ENCODE results near the gene LCK. TPM values are rescaled to one million over a fixed set of nuclear protein-coding genes. Genes with fewer than 3 reads are reported as not detected.

The LCK gene
- total RNA-seq, 4 donors from 2014 or later: 0.26 to 3.9 (median 1.4) TPM

GRCh38 chr1:32316903-32317277 is 65.8 kb downstream of the LCK start:
- DNase-seq (ENCODE audit: low spot score in 2 of 2): no peak
- Histone ChIP-seq H3K9me3 (no peaks in the 10 kb centered on the region), H3K27ac (no peak overlapping the region), H3K4me3 (no peak overlapping the region), H3K4me1 (no peaks in the 10 kb centered on the region), H3K27me3 (no peaks in the 10 kb centered on the region), H3K36me3 (peaks cover 18% of the 10 kb centered on the region)
- 70% methylated on average over 3 of the region's 3 CpGs for WGBS
- no peak for TF ChIP-seq CTCF (IDR thresholded peaks at IDR 0.05)
- no peak for TF ChIP-seq POLR2A (IDR thresholded peaks at IDR 0.05)
- no peak for TF ChIP-seq POLR2AphosphoS5 (IDR thresholded peaks at IDR 0.05)
- no peak for TF ChIP-seq EP300 (IDR thresholded peaks at IDR 0.05)

DNA sequence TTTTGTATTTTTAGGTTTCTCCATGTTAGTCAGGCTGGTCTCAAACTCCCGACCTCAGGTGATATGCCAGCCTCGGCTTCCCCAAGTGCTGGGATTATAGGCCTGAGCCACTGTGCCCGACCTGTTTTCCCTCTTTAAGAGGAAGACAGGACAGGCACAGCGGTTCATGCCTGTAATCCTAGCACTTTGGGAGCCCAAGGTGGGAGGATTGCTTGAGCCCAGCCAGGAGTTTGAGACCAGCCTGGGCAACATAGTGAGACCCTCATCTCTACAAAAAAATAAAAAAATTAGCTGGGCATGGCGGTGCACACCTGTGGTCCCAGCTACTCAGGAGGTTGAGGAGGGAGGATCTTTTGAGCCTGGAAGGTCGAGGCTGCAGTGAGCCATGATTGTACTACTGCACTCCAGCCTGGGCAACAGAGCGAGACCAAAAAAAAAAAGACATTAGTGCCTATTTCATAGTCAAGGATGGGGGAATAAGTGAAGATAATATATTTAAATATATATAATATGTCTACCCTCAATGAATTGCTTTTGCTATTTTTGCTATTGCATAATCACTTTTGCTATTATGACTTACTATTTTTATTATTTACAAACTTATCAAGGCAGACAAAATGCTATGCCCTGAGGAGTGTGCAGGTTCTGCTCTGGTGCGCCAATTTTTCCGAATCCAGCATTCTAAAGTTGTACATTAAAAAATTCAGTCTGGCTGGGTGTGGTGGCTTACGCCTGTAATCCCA is 67.2 kb downstream of the LCK start:
- Histone ChIP-seq H3K27me3 (no peaks in the 10 kb centered on the region), H3K4me3 (no peak overlapping the region), H3K9me3 (no peaks in the 10 kb centered on the region), H3K27ac (no peak overlapping the region), H3K36me3 (peaks cover 26% of the 10 kb centered on the region), H3K4me1 (no peaks in the 10 kb centered on the region)
- no peak for TF ChIP-seq POLR2AphosphoS5 (IDR thresholded peaks at IDR 0.05)
- no peak for TF ChIP-seq CTCF (IDR thresholded peaks at IDR 0.05)
- no peak for TF ChIP-seq POLR2A (IDR thresholded peaks at IDR 0.05)
- no peak for TF ChIP-seq EP300 (IDR thresholded peaks at IDR 0.05)
- 95% methylated on average over 10 of the region's 10 CpGs for WGBS
- DNase-seq (ENCODE audit: low spot score in 2 of 2): no peak

DNA sequence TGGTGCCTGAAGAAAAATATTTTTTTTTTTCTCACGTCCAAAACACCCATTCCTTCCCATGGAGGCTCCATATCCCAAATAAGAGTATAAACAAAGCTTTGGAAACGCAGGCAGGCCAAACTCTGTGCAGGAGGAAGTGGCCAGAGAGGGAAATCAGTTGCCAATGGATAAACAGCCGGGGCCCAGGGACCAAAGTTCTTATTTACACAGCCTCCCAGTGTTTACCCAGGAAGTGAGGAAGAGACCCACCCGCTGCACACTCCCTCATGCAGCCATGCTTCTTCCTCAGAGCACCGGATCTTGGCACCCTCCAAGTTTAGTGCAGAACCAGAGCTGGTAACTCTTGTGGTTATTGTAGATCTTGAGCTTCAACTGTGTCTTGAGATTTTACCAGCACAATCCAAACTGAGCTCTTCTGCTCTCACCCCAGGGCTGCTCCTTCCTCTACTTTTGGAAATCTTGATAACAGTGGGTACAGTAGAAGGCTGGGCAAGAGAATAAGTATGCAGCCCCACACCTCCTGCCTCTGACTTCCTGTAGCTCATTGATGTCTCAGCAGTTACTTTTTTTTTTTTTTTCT is 70.7 kb downstream of the LCK start:
- Histone ChIP-seq H3K27ac (no peak overlapping the region), H3K9me3 (no peaks in the 10 kb centered on the region), H3K4me3 (no peak overlapping the region), H3K27me3 (no peaks in the 10 kb centered on the region), H3K4me1 (no peaks in the 10 kb centered on the region), H3K36me3 (peaks cover 35% of the 10 kb centered on the region)
- DNase-seq (ENCODE audit: low spot score in 2 of 2): no peak
- TF ChIP-seq CTCF (IDR thresholded peaks at IDR 0.05) (no peak), EP300 (IDR thresholded peaks at IDR 0.05) (no peak)
- WGBS: 60% methylated on average over 5 of the region's 5 CpGs

DNA sequence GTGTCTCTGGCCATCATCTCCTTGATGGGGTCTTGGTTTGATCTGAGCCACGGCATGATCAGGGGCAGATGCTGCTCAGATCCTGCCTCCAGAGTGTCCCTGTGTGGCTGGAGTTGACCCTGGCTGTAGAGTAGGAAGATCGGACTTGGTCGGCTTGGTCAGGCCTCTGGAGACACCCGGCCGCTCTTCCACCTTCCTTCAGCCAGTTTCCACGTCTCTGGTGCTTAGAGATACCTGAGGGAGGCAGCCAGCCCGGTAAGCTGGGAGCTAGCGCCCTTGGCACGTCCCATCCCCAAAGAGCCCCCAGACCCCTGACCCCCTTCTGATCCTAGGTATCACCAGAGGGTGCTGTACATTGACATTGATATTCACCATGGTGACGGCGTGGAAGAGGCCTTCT is 76.1 kb downstream of the LCK start:
- TF ChIP-seq EP300 (IDR thresholded peaks at IDR 0.05): no peak
- TF ChIP-seq POLR2AphosphoS5 (IDR thresholded peaks at IDR 0.05): no peak
- TF ChIP-seq POLR2A (IDR thresholded peaks at IDR 0.05): no peak
- no peak for TF ChIP-seq CTCF (IDR thresholded peaks at IDR 0.05)
- no peak overlapping the region for H3K27ac ChIP-seq
- peaks cover 10% of the 10 kb centered on the region for H3K4me1 ChIP-seq
- peaks cover 73% of the 10 kb centered on the region for H3K36me3 ChIP-seq
- 98% methylated on average over 6 of the region's 11 CpGs for WGBS
- no peak overlapping the region for H3K4me3 ChIP-seq
- no peaks in the 10 kb centered on the region for H3K9me3 ChIP-seq
- no peak for DNase-seq (ENCODE audit: low spot score in 2 of 2)
- no peaks in the 10 kb centered on the region for H3K27me3 ChIP-seq

DNA sequence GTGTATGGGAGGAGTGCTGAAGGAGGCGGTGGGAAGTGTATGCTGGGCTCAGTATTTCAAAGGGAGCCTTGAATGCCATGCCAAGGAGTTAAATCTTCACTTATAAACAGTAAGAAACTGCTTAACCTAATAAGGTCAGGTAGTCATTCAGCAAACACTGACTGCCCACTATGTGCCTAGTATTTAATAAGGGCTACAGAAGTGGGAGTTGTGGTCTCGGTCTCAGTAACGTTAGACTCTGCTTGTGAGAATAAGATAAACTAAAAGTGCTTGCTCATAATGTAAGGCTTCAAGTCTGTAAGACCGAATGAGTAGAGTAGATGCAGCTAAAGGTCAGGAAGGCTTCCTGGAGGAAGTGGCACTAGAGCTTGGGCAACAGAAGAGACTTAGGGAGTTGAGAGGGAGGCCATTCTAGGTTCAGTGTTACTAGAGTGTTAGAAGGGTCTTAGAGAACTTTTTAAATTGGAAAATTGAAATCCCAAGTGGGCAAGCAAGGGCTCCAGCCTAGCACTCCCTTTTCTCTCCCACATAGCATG is 78.9 kb downstream of the LCK start:
- TF ChIP-seq POLR2A (IDR thresholded peaks at IDR 0.05) (no peak), EP300 (IDR thresholded peaks at IDR 0.05) (no peak), CTCF (IDR thresholded peaks at IDR 0.05) (no peak), POLR2AphosphoS5 (IDR thresholded peaks at IDR 0.05) (no peak)
- no peak for DNase-seq (ENCODE audit: low spot score in 2 of 2)
- H3K4me3 ChIP-seq: no peak overlapping the region
- 91% methylated on average over 4 of the region's 4 CpGs for WGBS
- peaks cover 69% of the 10 kb centered on the region for H3K36me3 ChIP-seq
- H3K27ac ChIP-seq: no peak overlapping the region
- no peaks in the 10 kb centered on the region for H3K9me3 ChIP-seq
- no peaks in the 10 kb centered on the region for H3K27me3 ChIP-seq
- H3K4me1 ChIP-seq: peaks cover 36% of the 10 kb centered on the region
